NCI-H748 (cell line): Measurements from ENCODE around the gene SYT6.
A peak's percentile ranks its signal among the peaks of the same experiment; 100 is the strongest.

ENCODE experiments used
- DNase-seq: peaks from one replicate; lab custom pipeline; 2025; ENCODE audit not compliant: unreplicated experiment; lab: John Stamatoyannopoulos, UW

SYT6 gene

GRCh38 chr1:114153261-114154145 is at the start of gene SYT6:
SYT6 (minus strand) TSS chr1:114153869; CDS start chr1:114153772, 97 bp downstream.
- DNase-seq: peak; percentile 49

GRCh38 chr1:114201486-114201885 is 47.8 kb upstream of the SYT6 start:
- no peak for DNase-seq

GRCh38 chr1:114199017-114199594 is 45.4 kb upstream of the SYT6 start:
- DNase-seq: no peak

DNA sequence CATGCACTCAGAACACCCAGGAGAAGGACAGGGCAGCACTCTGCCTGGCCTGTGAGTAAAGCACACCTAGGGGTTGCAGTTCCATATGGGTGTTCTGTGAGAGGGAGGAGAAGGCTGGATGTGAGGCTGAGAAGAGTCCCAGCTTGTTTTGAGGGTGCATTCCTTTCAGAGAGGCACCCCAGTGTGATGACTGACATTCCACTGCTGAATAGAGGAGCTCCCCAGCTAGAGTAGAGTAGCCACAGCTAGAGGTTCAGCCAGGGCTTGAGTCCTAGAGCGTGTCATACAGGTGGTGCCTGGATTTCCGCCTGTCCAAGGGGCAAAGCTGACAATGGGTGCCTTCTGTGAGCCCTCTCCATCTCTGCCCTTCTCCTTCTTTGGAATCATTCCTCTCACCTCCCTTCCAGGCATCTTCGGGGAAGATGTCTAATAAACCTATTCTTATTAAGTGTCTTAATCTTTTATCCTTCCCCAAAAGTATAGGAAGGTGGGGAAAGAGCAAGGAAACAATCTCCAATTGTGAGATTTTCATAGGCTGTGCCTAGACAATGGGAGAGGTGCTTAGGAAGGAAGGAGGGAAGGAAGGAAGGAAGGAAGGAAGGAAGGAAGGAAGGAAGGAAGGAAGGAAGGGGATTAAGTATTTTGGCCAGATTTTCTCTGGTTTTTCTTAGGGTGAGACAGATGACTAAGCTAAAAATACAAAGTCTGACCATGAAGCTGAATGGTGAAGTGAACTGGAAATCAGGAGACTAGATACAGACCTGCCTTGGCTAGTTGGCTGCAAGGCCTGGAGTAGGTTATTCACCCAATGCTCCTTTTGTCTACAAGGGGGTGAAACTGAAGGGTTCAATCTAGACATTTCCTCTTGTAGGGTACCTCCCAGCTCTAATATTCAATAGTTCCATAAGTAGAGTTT is 43.6 kb upstream of the SYT6 start:
- DNase-seq: no peak

DNA sequence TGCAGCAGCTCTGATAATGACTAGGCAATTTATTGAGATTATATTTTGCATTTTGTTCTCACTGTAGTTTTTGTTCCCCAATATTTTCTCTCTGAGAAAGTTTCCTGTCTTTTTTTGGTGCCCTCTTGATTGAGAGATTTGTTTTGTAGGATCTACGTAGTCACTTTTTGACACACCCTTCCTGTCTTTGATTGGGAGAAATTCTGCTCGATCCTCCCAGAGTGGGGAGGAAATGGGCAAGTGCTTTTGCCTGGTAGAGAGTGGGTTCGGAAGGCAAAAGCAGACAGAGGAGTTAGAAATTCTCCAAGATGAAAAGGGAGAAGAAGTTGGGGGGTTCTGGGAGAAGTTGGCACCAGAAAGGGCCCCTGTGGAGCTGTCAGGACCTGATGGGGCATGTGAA is 42.1 kb upstream of the SYT6 start:
- no peak for DNase-seq

- DNase-seq: no peak
These were observed 38.7 kb upstream of the SYT6 start for GRCh38 chr1:114192328-114192727.

- no peak for DNase-seq
These were observed 35.7 kb upstream of the SYT6 start for GRCh38 chr1:114189398-114189797.

- no peak for DNase-seq
These were observed 27.7 kb upstream of the SYT6 start for GRCh38 chr1:114181356-114181755.

DNA sequence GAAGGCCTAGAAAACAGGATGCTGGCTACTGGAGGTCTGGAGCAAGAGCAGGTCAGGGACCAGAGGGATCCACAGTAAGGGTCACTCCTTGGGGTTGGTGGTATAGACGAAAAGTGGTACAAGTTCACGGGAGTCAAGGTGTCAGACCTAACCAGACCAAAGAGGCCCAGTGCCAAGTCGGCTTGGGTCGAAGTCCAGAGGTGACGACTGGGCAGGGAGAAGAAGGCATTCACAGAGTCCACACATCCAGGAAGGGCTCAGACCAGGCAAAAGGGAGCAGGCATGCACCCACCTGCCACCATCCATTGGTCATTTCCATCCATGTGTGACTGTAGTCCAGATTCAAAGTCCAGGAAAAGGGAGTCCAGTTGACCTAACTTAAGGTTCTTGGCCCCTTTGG is 27.1 kb upstream of the SYT6 start:
- no peak for DNase-seq

- DNase-seq: no peak
These were observed 25.3 kb upstream of the SYT6 start for GRCh38 chr1:114178936-114179335.

DNA sequence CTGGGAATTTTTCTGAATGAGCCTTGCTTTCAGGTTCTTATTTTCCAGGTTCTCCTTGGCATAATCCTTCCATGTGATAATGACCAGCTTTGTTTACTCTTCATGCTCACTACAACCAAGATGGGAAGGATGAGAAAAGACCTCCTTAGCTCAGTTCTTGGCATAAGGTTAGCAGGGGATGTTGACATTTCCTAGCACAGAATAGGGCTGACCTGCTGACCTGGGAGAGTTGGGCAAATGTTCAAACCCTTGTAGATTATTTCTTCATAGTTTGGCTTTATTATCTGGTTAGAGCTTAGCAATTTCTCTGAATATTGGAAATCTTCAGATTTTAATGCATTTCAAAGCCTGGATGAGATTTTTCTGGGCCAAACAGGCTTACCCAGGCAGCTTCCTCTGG is 23.6 kb upstream of the SYT6 start:
- DNase-seq: no peak

GRCh38 chr1:114176366-114176765 is 22.7 kb upstream of the SYT6 start:
- no peak for DNase-seq

DNA sequence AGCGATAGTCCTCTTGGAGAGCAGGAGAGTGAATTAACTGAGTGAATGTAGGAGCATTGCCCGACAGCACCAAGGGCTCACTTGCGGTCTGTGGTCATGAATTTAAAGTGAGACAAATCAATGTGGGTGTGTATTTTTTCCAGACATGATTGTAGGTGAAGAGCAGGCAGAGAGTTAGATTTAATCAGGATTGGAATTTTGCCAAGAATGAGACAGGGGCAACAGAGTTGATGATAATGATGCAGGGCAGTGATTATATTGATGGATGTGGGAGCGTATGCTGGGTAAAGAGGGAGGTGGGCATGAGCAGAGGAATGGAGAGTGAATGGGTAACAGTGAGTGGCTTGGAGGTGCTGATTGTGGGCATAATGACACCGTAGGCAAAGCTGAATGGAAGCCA is 20.0 kb upstream of the SYT6 start:
- DNase-seq: peak; percentile 47

DNA sequence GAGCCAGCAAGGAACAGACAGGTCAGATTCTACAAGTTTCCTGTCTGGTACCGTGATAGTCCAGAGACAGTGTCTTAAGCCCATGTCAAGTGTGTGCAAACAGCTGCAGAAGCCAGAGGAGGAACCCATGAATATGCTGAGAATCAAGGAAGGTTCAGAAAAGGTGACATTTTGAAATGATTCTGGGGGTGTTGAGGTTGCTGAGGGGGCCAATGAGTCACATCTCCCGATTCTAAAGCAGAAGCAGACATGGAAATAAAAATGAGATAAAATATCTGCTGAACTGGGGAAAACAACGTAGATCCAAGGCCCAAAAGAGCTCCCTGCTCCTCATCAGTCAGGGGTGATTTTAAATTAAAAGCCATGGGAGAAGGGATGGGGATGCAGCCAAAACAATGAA is 15.8 kb upstream of the SYT6 start:
- DNase-seq: no peak

- no peak for DNase-seq
These were observed 13.6 kb upstream of the SYT6 start for GRCh38 chr1:114167226-114167625.

DNA sequence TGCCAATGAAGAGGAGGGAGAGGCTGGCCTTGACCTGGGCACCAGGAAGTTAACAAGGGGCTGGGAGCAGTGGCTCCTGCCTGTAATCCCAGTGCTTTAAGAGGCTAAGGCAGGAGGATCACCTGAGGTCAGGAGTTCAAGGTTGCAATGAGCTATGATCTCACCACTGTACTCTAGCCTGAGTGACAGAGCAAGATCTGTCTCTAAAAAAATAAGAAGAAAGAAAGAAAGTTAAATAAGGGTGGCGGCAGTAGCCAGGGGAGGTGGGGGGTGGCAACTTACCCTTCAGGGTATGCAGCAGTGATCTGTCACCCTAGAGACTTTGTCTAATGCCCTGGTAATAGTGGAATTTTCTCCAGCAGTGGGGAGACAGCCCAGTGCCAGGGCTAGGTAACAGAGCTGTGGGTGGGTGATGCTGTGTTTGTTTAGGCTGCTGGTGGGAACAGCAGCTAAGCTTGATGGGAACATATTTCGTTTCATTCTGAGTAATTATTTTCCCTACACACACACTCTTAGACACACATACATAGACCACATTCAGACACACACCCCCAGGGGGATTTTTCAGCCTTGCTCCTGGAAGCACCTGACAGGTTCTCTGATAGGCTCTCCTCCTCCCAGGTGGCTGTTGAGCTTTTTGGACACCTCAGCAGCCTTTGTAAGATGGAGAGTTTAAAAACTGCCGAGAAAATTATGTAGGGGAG is 11.3 kb upstream of the SYT6 start:
- DNase-seq: no peak

DNA sequence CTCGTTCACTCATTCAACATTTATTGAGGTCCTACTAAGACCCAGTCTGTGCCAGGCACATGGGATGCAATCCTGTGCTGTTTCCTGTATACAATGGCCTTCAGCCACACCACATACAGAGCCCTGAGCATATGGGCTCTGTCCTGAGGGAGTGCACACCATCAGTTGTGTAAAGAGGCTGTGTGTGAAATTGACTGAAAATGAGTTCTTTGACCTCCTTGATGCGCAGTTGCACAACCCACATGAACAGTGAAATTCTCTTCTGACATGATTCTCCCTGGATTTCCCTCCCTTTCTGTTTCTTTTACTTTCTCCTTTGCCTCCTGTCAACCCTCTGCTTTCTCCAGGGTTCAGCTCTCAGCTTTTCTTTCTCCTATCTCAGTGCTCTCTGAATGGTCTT is 6.3 kb upstream of the SYT6 start:
- DNase-seq: no peak

DNA sequence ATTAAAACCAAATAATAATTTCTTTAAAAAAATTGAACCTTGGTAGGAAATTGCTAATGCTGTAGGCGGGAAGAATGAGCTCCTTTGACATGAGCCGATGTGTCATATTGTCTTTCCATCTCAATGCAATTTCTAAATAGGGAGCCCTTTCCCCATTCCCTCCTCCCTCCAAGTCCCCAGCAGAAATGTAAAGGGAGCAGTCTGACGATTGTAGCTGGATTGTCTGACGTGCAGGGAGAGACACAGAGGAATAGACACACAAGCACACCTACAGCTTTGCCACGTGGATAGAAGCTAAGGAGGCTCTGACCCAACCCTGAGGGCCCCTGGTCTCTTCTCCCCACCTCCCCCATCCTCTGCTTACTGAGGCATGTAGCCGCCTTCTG is 3.6 kb upstream of the SYT6 start:
- DNase-seq: no peak

- no peak for DNase-seq
These were observed 3.0 kb upstream of the SYT6 start for GRCh38 chr1:114156538-114157274.

GRCh38 chr1:114155706-114156105 is 2.0 kb upstream of the SYT6 start:
- peak; percentile 15 for DNase-seq
